Stomach (tissue), 9 donors: ENCODE data around the gene FBXO9. TPM values are rescaled to one million over a fixed set of nuclear protein-coding genes. Genes with fewer than 3 reads are reported as not detected.
"Not testable (repeated sequence)": the region's sequence is repeated elsewhere in the genome, so short reads cannot be mapped to it uniquely, and the experiment has no call there.

Source experiments
- DNase-seq, 2 donors: peaks; one replicate each; pipeline versions ENCODE4 v3.0.0 to v3.0.0-alpha.2; 2013 to 2019
- H3K27ac ChIP-seq, 5 donors: fragments of 200-600 bp in 4 of 5; sonication (generic) in 4 of 5; one replicate each; pipeline ENCODE4 v1.5.1; 2013 to 2019; ENCODE audit warnings: mild to moderate bottlenecking in 1 of 5, moderate library complexity in 1 of 5
- H3K27me3 ChIP-seq, 3 donors: fragments of 200-600 bp; sonication (generic); one replicate each; pipeline ENCODE4 v1.5.1; 2017 to 2019; ENCODE audit warnings: mixed run types in 1 of 3
- H3K36me3 ChIP-seq, 4 donors: fragments of 200-600 bp; sonication (generic); 1 replicate in 3 of 4; 2 replicates in 1 of 4; pipeline ENCODE4 v1.5.1; 2016 to 2019
- H3K4me1 ChIP-seq, 4 donors: fragments of 200-600 bp; sonication (generic); one replicate each; pipeline ENCODE4 v1.5.1; 2016 to 2019
- H3K4me3 ChIP-seq, 4 donors: fragments of 200-600 bp; sonication (generic) in 3 of 4; one replicate each; pipeline ENCODE4 v1.5.1; 2016 to 2019; ENCODE audit warnings: mild to moderate bottlenecking in 1 of 4
- H3K9me3 ChIP-seq, 4 donors: fragments of 200-600 bp; sonication (generic); one replicate each; pipeline ENCODE4 v1.5.1; 2016 to 2019
- EP300 ChIP-seq: sonication (generic); formaldehyde crosslinking; IDR thresholded peaks from one replicate; pipeline ENCODE4 v1.6.1; 2017; ENCODE audit warnings: antibody characterized with exemption
- POLR2A ChIP-seq, 4 donors: fragments of 450-650 bp; IDR thresholded peaks; one replicate each; pipeline ENCODE4 v1.6.1; 2016; ENCODE audit warnings: antibody characterized with exemption in 4 of 4, control low read depth in 2 of 4, mild to moderate bottlenecking in 1 of 4, moderate library complexity in 1 of 4
- POLR2AphosphoS5 ChIP-seq, 3 donors: sonication (generic); formaldehyde crosslinking; IDR thresholded peaks; one replicate each; pipeline ENCODE4 v1.6.1; 2016; ENCODE audit warnings: antibody characterized with exemption in 3 of 3
- WGBS, 5 donors: extraction: QIAGEN DNeasy Blood & Tissue Kit in 3 of 5; methylation state at CpG; one replicate each; pipeline versions ENCODE4 v1.1.5 to v1.1.7; 2013 to 2018; 5-methylcytosine and 5-hydroxymethylcytosine counted together
- intact Hi-C: fragments of 100-400 bp; cut with DNase I; formaldehyde crosslinking; loops from one replicate; pipeline ENCODE4 v1.15.1; 2023; ENCODE audit warnings: low total_unique reads
- polyA plus RNA-seq, 3 donors: library from polyadenylated mRNA; stranded (reverse); fragments of 200-250 nt; gene quantifications; one replicate each; pipeline ENCODE4 v1.2.3, GENCODE V29; 2013
- total RNA-seq, 5 donors: library from RNA; depleted of rRNA; stranded (reverse); fragments of >200 nt; gene quantifications; one replicate each; pipeline versions ENCODE4 v1.1.0 to v1.2.3, GENCODE V29; 2014 to 2016
- TF ChIP-seq, protein P1 (sequence below), 7 experiments: fragments of 450-650 bp in 4 of 7; fragments of 200-600 bp in 3 of 7; sonication (generic) in 3 of 7; IDR thresholded peaks; one replicate each; pipeline ENCODE4 v1.5.1; 2016 to 2019; ENCODE audit warnings: antibody characterized with exemption in 7 of 7, control low read depth in 2 of 7, mild to moderate bottlenecking in 1 of 7
- donor health status: healthy with polysubstance abuse.
- donor health status: Bipolar disorder and iron deficiency.
- donor health status: healthy.

FBXO9 gene
- total and polyA plus RNA-seq, 8 donors: 33.9 to 119 (median 59.9) TPM

DNA sequence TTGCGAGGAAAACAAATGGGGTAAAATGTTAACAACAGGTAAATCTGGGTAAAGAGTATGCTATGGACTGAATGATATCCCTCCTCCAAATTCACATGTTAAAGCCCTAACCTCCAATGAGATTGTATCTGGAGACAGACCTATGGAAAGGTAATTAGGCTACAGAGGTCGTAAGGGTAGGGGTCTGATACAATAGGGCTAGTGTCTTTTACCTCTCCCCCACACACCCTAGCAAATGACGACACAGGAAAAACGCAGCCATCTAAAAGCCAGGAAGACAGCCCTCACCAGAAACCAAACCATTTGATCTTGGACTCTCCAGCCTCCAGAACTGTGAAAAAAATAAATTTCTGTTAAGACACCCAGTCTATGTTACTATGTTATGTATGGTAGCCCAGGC is 20.6 kb upstream of the FBXO9 start:
- H3K36me3 ChIP-seq: peaks cover 0 to 20% (median 20%) of the 10 kb centered on the region in 4 donors
- WGBS, 5 donors: 61 to 66% (median 62%) methylated on average over 4 of the region's 4 CpGs
- no peak overlapping the region for H3K4me3 ChIP-seq
- DNase-seq: no peak
- H3K4me1 ChIP-seq: peaks cover 0 to 47% (median 23%) of the 10 kb centered on the region in 4 donors
- H3K27me3 ChIP-seq: no peaks in the 10 kb centered on the region
- intact Hi-C loops: no loop called here
- H3K9me3 ChIP-seq: no peaks in the 10 kb centered on the region
- TF ChIP-seq POLR2AphosphoS5 (IDR thresholded peaks at IDR 0.05) (no peak), POLR2A (IDR thresholded peaks at IDR 0.05) (no peak), EP300 (no peak)
- TF ChIP-seq, protein P1, sequence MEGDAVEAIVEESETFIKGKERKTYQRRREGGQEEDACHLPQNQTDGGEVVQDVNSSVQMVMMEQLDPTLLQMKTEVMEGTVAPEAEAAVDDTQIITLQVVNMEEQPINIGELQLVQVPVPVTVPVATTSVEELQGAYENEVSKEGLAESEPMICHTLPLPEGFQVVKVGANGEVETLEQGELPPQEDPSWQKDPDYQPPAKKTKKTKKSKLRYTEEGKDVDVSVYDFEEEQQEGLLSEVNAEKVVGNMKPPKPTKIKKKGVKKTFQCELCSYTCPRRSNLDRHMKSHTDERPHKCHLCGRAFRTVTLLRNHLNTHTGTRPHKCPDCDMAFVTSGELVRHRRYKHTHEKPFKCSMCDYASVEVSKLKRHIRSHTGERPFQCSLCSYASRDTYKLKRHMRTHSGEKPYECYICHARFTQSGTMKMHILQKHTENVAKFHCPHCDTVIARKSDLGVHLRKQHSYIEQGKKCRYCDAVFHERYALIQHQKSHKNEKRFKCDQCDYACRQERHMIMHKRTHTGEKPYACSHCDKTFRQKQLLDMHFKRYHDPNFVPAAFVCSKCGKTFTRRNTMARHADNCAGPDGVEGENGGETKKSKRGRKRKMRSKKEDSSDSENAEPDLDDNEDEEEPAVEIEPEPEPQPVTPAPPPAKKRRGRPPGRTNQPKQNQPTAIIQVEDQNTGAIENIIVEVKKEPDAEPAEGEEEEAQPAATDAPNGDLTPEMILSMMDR (IDR thresholded peaks at IDR 0.05): no peak
- H3K27ac ChIP-seq: no peak overlapping the region

DNA sequence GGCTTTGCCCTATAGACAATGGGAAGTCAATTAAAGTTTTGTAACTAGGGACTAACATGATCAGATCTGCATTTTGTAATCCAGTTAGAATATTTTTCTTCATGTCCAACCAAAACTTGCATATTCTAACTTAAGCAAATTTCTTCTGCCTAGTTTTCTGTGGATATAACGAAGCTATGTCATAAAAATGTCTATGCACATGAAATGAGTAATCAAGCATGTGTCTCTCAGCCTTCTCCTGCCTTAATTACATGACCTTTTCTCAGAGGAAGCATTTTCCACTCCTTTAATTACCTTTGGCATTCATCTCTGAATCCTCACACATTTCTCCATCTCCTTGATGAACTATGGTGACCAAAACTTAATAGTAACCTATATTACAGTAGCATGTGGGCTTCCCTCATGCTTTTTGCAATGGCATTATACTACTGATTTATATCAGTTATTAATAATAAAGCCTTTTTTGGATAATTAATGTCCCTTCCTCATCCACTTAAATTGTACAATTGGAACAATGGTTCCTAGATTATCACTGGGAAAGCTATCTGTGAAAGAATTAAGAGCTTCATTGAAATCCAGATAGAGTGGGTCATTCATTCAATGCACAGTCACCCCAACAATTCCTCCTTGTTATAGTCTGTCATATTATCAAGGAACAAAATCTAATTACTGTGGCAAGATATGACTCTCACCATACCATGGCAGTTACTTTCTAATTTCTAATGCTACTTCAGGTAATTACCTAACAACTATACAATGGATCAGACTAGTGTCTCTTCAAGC is 19.1 kb upstream of the FBXO9 start:
- Histone ChIP-seq H3K27me3 (no peaks in the 10 kb centered on the region), H3K4me3 (no peak overlapping the region), H3K9me3 (no peaks in the 10 kb centered on the region), H3K36me3 (peaks cover 0 to 11% (median 6%) of the 10 kb centered on the region in 4 donors), H3K4me1 (peaks cover 0 to 45% (median 23%) of the 10 kb centered on the region in 4 donors), H3K27ac (no peak overlapping the region)
- WGBS, 5 donors: 84 to 96% (median 92%) methylated on average over 1 of the region's 1 CpG
- TF ChIP-seq, protein P1 (IDR thresholded peaks at IDR 0.05): no peak
- TF ChIP-seq EP300 (no peak), POLR2AphosphoS5 (IDR thresholded peaks at IDR 0.05) (no peak), POLR2A (IDR thresholded peaks at IDR 0.05) (no peak)
- DNase-seq: no peak
- intact Hi-C loops: no loop called here

DNA sequence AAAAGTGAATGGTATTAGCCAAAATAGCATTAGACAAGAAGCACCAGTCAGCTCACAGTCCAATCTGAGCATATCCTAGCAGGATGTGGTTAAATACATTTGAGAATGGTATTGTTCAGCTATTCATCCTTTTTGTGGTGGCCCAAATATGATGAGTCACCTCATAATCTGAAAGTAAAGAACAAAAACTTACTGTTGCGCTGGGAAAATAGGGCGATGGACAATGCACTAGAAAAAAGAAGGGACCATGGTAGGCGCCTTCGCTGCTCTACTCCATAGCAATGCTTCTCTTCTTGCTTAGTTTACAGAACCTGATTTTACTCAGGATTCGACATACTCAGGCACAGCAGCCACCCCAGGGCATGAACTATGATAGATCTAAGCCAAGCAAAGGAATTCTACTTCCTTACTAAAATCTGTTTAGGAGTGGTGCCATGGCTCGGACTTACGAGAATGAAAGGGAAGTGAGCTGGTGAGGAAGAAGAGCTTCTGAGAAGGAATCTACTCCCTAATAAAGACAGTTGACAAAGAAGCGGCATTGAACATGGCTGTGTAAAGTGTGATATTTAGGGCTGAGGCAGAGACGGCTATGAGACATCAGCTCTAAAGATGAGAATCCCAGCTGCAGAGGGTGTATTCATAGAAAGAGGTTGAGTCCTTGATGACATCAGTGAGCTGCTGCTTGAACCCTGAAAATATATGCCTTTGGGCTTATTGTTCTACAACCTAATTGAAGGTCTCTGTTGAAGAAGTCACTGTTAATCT is 16.6 kb upstream of the FBXO9 start:
- Histone ChIP-seq H3K4me3 (no peak overlapping the region), H3K9me3 (no peaks in the 10 kb centered on the region), H3K27ac (no peak overlapping the region), H3K36me3 (peaks cover 0 to 19% (median 12%) of the 10 kb centered on the region in 4 donors), H3K27me3 (no peaks in the 10 kb centered on the region), H3K4me1 (peaks cover 0 to 20% (median 3%) of the 10 kb centered on the region in 4 donors)
- 75 to 86% (median 79%) methylated on average over 9 of the region's 9 CpGs for WGBS, 5 donors
- intact Hi-C loops: no loop called here
- no peak for TF ChIP-seq EP300
- TF ChIP-seq POLR2A (IDR thresholded peaks at IDR 0.05): no peak
- no peak for TF ChIP-seq POLR2AphosphoS5 (IDR thresholded peaks at IDR 0.05)
- TF ChIP-seq, protein P1 (IDR thresholded peaks at IDR 0.05): no peak
- DNase-seq: no peak

DNA sequence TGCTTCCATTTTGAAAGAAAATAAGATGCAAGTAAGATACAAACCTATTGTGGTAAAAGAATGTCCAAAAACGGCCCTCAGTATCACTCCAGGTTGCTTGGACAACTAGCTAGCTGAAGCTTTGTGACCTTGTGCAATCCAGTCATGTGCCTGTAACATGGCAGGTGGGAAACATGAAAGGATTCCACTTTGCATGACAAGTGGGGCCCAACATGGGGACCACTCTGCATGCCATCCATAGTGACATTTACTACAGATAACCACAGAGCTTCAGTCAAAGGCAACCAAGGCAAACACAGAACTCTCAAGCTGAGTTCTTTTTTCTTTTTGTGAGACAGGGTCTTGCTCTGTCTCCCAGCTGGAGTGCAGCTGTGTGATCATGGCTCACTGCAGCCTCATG is 15.8 kb upstream of the FBXO9 start:
- H3K36me3 ChIP-seq: peaks cover 0 to 21% (median 15%) of the 10 kb centered on the region in 4 donors
- TF ChIP-seq POLR2AphosphoS5 (IDR thresholded peaks at IDR 0.05): no peak
- TF ChIP-seq, protein P1 (IDR thresholded peaks at IDR 0.05): no peak
- no peak for TF ChIP-seq POLR2A (IDR thresholded peaks at IDR 0.05)
- TF ChIP-seq EP300: no peak
- H3K9me3 ChIP-seq: no peaks in the 10 kb centered on the region
- no peak overlapping the region for H3K4me3 ChIP-seq
- no peak for DNase-seq
- H3K4me1 ChIP-seq: peaks cover 0 to 14% (median 2%) of the 10 kb centered on the region in 4 donors
- intact Hi-C loops: no loop called here
- H3K27me3 ChIP-seq: no peaks in the 10 kb centered on the region
- 48 to 69% (median 60%) methylated on average over 1 of the region's 1 CpG for WGBS, 5 donors
- H3K27ac ChIP-seq: no peak overlapping the region

DNA sequence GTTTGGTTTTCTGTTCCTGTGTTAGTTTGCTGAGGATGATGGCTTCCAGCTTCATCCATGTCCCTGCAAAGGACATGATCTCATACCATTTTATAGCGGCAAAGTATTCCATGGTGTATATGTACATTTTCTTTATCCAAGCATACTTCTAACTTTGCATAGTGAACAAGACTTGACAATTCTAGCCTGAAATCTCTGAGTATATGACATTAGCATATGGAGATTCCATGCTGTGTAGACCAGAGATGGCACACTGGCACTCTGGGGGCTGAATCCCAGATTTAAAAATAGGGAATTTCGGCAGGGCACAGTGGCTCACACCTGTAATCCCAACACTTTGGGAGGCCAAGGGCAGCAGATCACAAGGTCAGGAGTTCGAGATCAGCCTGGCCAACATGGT is 13.1 kb upstream of the FBXO9 start:
- H3K27me3 ChIP-seq, H3K9me3 ChIP-seq, H3K4me3 ChIP-seq, DNase-seq, intact Hi-C loops, H3K27ac ChIP-seq: not testable (repeated sequence)
- H3K4me1 ChIP-seq: peaks cover 10 to 38% (median 22%) of the 10 kb centered on the region in 4 donors
- 96 to 99% (median 97%) methylated on average over 3 of the region's 3 CpGs for WGBS, 5 donors
- peaks cover 0 to 25% (median 18%) of the 10 kb centered on the region in 4 donors for H3K36me3 ChIP-seq
